Activated naive CD4-positive, alpha-beta T cell treated with anti-CD3 and anti-CD28 coated beads, Interleukin-2, amount 10 ng/mL, durations not matched to agents 7 days and 5 days (primary cell): ENCODE results near the gene GOLGA6L1.
"Not testable (repeated sequence)": the region's sequence is repeated elsewhere in the genome, so short reads cannot be mapped to it uniquely, and the experiment has no call there.

Experiments used
- CTCF ChIA-PET: fragments of 350-600 bp; sonication (Branson Sonifier 250); formaldehyde crosslinking; loops from one replicate; lab custom pipeline; 2021; ENCODE audit warnings: antibody characterized with exemption; lab: Charles Lee
- DNase-seq: peaks from one replicate; pipeline ENCODE4 v3.0.0-alpha.2; 2020
- H3K27ac Mint-ChIP-seq: one replicate; pipeline ENCODE4 v1.8.0; 2021; ENCODE audit warnings: mild to moderate bottlenecking, moderate library complexity, mixed read lengths
- H3K27me3 Mint-ChIP-seq: one replicate; pipeline ENCODE4 v1.8.0; 2021; ENCODE audit warnings: mild to moderate bottlenecking, mixed read lengths
- H3K36me3 Mint-ChIP-seq: one replicate; pipeline ENCODE4 v1.8.0; 2021; ENCODE audit warnings: mixed read lengths
- H3K4me1 Mint-ChIP-seq: one replicate; pipeline ENCODE4 v1.8.0; 2021; ENCODE audit warnings: mixed read lengths
- H3K4me3 Mint-ChIP-seq: one replicate; pipeline ENCODE4 v1.8.0; 2021; ENCODE audit warnings: mild to moderate bottlenecking, moderate library complexity, mixed read lengths
- H3K9me3 Mint-ChIP-seq: one replicate; pipeline ENCODE4 v1.8.0; 2021; ENCODE audit warnings: mixed read lengths

Gene GOLGA6L1

GRCh38 chr15:23136722-23137121 lies at the start of gene GOLGA6L1:
Gene GOLGA6L1, minus strand, starts transcription at chr15:23136822. Its CDS starts 91 bp downstream, at chr15:23136731.
- CTCF ChIA-PET, H3K9me3 Mint-ChIP-seq, H3K27ac Mint-ChIP-seq, H3K27me3 Mint-ChIP-seq, DNase-seq, H3K4me3 Mint-ChIP-seq, H3K4me1 Mint-ChIP-seq, H3K36me3 Mint-ChIP-seq: not testable (repeated sequence)

DNA sequence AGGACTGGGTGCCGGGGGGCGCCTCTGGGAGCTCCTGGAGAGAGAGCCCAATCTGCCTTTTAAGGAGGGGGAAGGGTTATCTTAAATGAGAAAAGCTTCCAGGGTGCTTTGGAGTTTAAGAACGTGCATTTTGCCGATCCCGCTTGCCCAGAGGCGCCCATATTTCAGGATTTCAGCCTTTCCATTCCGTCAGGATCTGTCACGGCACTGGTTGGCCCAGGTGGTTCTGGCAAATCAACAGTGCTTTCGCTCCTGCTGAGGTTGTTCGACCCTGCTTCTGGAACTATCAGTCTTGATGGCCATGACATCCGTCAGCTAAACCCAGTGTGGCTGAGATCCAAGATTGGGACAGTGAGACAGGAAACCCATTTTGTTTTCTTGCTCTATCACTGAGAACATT lies 44.6 kb upstream of the GOLGA6L1 start:
- H3K9me3 Mint-ChIP-seq, CTCF ChIA-PET, DNase-seq, H3K4me3 Mint-ChIP-seq, H3K36me3 Mint-ChIP-seq, H3K4me1 Mint-ChIP-seq, H3K27me3 Mint-ChIP-seq, H3K27ac Mint-ChIP-seq: not testable (repeated sequence)

DNA sequence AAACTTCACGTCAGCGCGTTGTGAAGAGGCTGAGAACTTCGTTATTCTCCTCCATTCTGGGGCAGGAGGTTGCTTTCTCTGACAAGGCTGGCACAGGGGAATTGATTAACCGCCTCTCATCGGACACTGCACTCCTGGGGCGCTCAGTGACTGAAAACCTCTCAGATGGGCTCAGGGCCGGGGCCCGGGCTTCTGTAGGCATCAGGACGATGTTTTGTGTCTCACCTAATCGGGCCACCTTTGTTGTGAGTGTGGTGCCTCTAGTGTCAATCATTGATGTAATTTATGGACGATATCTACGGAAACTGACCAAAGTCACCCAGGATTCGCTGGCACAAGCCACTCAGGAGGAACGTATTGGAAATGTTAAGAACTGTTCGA lies 43.9 kb upstream of the GOLGA6L1 start:
- DNase-seq, CTCF ChIA-PET, H3K4me1 Mint-ChIP-seq, H3K27me3 Mint-ChIP-seq, H3K27ac Mint-ChIP-seq, H3K36me3 Mint-ChIP-seq, H3K9me3 Mint-ChIP-seq, H3K4me3 Mint-ChIP-seq: not testable (repeated sequence)

- H3K36me3 Mint-ChIP-seq, H3K4me3 Mint-ChIP-seq, H3K27ac Mint-ChIP-seq, H3K9me3 Mint-ChIP-seq, CTCF ChIA-PET, H3K27me3 Mint-ChIP-seq, DNase-seq, H3K4me1 Mint-ChIP-seq: not testable (repeated sequence)
Observed at GRCh38 chr15:23179768-23180546, 43.3 kb upstream of the GOLGA6L1 start.

- CTCF ChIA-PET, H3K4me3 Mint-ChIP-seq, DNase-seq, H3K9me3 Mint-ChIP-seq, H3K36me3 Mint-ChIP-seq, H3K27ac Mint-ChIP-seq, H3K27me3 Mint-ChIP-seq, H3K4me1 Mint-ChIP-seq: not testable (repeated sequence)
Observed at GRCh38 chr15:23176683-23177082, 40.1 kb upstream of the GOLGA6L1 start.

- H3K9me3 Mint-ChIP-seq, H3K4me3 Mint-ChIP-seq, H3K36me3 Mint-ChIP-seq, CTCF ChIA-PET, DNase-seq, H3K27ac Mint-ChIP-seq, H3K27me3 Mint-ChIP-seq, H3K4me1 Mint-ChIP-seq: not testable (repeated sequence)
Observed at GRCh38 chr15:23175606-23176005, 39.0 kb upstream of the GOLGA6L1 start.

DNA sequence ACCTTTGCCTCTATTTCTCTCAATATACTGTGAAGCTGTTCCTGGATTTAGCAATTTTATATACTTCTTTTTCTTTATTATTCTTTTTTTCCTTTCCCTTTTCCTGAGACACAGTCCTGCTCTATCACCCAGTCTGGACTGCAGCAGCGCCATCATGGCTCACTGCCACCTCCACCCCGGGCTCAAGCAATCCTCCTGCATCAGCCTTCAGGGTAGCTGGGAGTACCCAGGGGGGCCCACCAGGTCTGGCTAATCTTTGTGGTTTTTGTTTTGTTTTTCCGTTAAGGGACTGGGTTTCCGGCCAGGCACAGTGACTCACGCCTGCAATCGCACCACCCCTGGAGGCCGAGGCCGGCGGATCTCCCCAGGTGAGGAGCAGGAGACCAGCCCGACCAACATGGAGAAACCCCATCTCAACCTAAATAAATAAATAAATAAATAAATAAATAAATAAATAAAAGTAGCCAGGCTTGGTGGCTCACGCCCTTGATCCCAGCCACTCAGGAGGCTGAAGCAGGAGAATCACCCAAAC lies 38.1 kb upstream of the GOLGA6L1 start:
- CTCF ChIA-PET, H3K27me3 Mint-ChIP-seq, H3K27ac Mint-ChIP-seq, H3K4me3 Mint-ChIP-seq, H3K9me3 Mint-ChIP-seq, H3K36me3 Mint-ChIP-seq, H3K4me1 Mint-ChIP-seq, DNase-seq: not testable (repeated sequence)

- H3K27me3 Mint-ChIP-seq, H3K36me3 Mint-ChIP-seq, H3K27ac Mint-ChIP-seq, H3K4me3 Mint-ChIP-seq, H3K4me1 Mint-ChIP-seq, CTCF ChIA-PET, H3K9me3 Mint-ChIP-seq, DNase-seq: not testable (repeated sequence)
Observed at GRCh38 chr15:23132787-23133186, 3.8 kb downstream of the GOLGA6L1 start.

DNA sequence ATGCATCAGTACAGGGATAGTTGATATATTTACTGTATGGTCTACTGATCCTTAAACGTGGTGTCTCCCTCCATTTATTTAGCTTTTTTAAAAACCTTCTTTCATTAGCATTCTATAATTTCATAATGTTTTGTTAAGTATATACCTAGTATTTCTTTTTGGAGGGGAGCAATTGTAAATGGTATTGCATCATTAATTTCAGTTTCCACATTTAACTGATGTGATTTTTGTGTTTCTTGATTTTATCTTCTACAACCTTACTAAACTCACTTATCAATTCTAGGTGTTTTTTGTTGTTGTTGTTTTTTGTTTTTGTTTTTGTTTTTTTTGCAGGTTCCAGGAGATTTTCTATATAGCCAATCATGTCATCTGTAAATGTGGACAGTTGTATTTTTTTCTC lies 18.4 kb downstream of the GOLGA6L1 start:
- Mint-ChIP-seq H3K4me1 (no peaks in the 10 kb centered on the region), H3K27ac (no peak overlapping the region), H3K4me3 (no peak overlapping the region), H3K36me3 (no peaks in the 10 kb centered on the region), H3K27me3 (peaks cover 4% of the 10 kb centered on the region), H3K9me3 (no peaks in the 10 kb centered on the region)
- CTCF ChIA-PET: no interaction called here
- no peak for DNase-seq

DNA sequence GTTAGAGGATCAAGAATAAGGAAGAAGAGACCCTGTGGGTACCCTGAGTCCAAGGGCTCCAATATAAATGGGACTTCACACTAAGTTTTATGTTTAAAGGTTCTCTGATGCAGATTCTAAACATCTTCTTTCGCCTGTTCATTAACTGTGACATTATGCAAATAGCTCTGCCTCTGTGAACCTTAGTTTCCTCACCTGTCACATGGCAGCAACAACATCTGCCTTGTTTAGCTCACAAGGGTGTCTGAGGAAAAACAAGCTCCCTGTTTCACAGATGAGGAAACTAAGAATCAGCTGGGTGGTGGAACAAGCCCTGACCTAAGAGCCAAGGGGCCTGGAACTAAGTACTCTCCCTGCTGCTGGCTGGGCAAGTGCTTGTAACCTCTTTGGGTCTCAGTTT lies 40.8 kb downstream of the GOLGA6L1 start:
- no peaks in the 10 kb centered on the region for H3K27me3 Mint-ChIP-seq
- H3K9me3 Mint-ChIP-seq: no peaks in the 10 kb centered on the region
- no peaks in the 10 kb centered on the region for H3K4me1 Mint-ChIP-seq
- CTCF ChIA-PET: no interaction called here
- no peaks in the 10 kb centered on the region for H3K36me3 Mint-ChIP-seq
- H3K27ac Mint-ChIP-seq: no peak overlapping the region
- DNase-seq: no peak
- H3K4me3 Mint-ChIP-seq: no peak overlapping the region

DNA sequence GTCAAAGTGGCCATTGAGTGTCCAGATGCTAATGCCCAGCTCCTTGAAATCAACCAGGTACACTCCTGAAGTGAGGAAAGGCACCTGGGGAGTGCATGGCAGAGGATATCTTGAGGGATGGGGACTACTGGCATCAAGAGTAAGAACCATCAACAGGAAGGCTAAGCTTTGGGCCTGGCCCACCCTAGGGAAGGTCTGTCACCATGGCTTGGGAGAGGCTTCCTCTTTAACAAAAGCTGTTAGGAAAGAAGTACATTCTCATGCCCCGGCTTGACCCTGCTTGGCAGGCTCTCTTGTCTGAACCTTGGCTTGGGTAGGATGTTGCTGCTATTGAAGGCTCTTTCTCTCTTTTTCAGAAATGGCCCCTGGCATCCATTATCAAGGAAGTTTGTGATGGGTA lies 53.5 kb downstream of the GOLGA6L1 start:
- no peaks in the 10 kb centered on the region for H3K4me1 Mint-ChIP-seq
- CTCF ChIA-PET: no interaction called here
- no peaks in the 10 kb centered on the region for H3K27me3 Mint-ChIP-seq
- no peaks in the 10 kb centered on the region for H3K36me3 Mint-ChIP-seq
- no peak overlapping the region for H3K27ac Mint-ChIP-seq
- DNase-seq: no peak
- H3K4me3 Mint-ChIP-seq: no peak overlapping the region
- no peaks in the 10 kb centered on the region for H3K9me3 Mint-ChIP-seq

DNA sequence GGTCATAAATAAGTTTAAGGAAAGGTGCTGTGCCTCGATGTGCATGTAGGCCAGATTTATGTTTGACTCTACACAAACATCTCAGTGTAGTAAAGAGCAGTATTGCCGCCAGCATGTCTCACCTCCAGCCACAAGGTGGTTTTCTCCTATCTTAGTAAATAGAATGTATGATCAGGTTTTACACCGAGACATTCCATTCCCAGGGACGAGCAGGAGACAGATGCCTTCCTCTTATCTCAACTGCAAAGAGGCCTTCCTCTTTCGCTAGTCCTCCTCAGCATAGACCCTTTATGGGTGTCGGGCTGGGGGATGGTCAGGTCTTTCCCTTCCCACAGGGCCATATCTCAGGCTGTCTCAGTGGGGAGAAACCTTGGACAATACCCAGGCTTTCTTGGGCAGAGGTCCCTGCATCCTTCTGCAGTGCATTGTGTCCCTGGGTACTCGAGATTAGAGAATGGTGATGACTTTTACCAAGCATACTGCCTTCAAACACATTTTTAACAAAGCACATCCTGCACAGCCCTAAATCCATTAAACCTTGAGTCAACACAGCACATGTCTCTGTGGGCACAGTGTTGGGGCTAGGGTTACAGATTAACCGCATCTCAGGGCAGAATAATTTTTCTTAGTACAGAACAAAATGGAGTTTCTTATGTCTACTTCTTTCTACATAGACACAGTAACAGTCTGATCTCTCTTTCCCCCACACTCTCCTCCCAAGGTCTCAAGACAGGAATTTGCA lies 54.5 kb downstream of the GOLGA6L1 start:
- H3K27me3 Mint-ChIP-seq, H3K36me3 Mint-ChIP-seq, H3K9me3 Mint-ChIP-seq, CTCF ChIA-PET, H3K27ac Mint-ChIP-seq, H3K4me3 Mint-ChIP-seq, DNase-seq, H3K4me1 Mint-ChIP-seq: not testable (repeated sequence)

GRCh38 chr15:23081271-23081670 lies 55.4 kb downstream of the GOLGA6L1 start:
- no peak for DNase-seq
- Mint-ChIP-seq H3K4me3 (no peak overlapping the region), H3K36me3 (no peaks in the 10 kb centered on the region), H3K4me1 (no peaks in the 10 kb centered on the region), H3K9me3 (no peaks in the 10 kb centered on the region), H3K27me3 (no peaks in the 10 kb centered on the region), H3K27ac (no peak overlapping the region)
- CTCF ChIA-PET: no interaction called here

DNA sequence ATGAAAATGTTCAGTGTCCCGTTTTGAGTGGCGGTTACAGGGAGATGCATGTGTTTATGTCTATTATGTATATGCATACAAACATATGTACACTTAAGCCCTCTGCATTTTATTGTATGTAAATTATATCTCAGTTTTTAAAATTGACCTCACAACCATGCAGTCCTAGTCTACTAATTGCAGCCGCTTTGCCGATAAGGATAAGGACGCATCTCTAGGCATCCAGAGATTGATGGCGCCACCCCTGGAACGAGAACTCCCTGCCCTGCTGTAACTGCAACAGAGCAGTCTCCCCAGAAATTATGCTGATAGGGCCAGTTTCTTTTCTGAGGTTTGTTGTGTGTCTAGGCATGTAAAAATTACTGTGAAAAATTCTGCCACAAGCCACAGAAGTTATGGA lies 56.9 kb downstream of the GOLGA6L1 start:
- CTCF ChIA-PET: no interaction called here
- DNase-seq: no peak
- Mint-ChIP-seq H3K27ac (no peak overlapping the region), H3K4me3 (no peak overlapping the region), H3K9me3 (no peaks in the 10 kb centered on the region), H3K36me3 (no peaks in the 10 kb centered on the region), H3K27me3 (no peaks in the 10 kb centered on the region), H3K4me1 (no peaks in the 10 kb centered on the region)
